Measurements from ENCODE around the gene ASB12. TPM values are rescaled to one million over a fixed set of nuclear protein-coding genes. Genes with fewer than 3 reads are reported as not detected.
A peak's percentile ranks its signal among the peaks of the same experiment; 100 is the strongest.
"Not testable (repeated sequence)": the region's sequence is repeated elsewhere in the genome, so short reads cannot be mapped to it uniquely, and the experiment has no call there.

The ASB12 gene
- total and polyA plus RNA-seq, 2 of the 13 experiments (the other 11 are each of a cell fraction or from before 2014, with no cell fraction given): 0.05 TPM; not detected in 1

DNA sequence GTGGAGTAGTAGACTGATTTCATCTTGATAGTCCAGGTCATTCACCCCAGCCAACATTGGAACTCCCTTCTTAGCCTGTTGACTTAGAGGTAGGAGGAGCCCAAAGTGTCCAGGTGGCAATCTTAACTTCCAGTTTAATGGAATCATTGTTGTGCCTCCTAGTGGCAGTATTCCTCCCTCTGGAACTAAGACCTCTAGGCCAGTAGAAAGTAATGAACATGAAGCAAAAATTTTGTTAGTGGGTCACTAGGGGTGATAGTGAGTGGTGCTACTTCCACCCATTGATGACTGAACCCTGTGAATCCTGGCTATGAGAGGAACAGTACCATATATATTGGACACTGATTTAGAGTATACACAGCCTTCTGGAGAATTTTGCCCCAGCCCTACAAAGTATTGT lies 16.4 kb downstream of the ASB12 start:
- ATAC-seq (peak; percentile 52; the same call in 1 of the 3 replicates), FAIRE-seq (peak; percentile 36)
- H3K9me3 ChIP-seq (ENCODE audit: low read length); H3K27ac ChIP-seq (ENCODE audit: extremely low read length, insufficient read depth, low read length); H3K27me3 ChIP-seq (ENCODE audit: control insufficient read depth in 1 of 2, insufficient read depth in 2 of 2, low read length in 2 of 2); H3K4me2 ChIP-seq (ENCODE audit: low read depth, low read length); H3K9ac ChIP-seq (ENCODE audit: insufficient read depth, low read depth, low read length); H3K79me2 ChIP-seq (ENCODE audit: insufficient read depth, low read length); BruUV-seq (replicated peaks); H3K4me3 ChIP-seq (replicated peaks in 1 of 3; ENCODE audit: insufficient read depth in 1 of 3, low read depth in 2 of 3, low read length in 3 of 3); CTCF ChIA-PET (ENCODE audit: low intra/inter-chr PET ratio, low total read pairs); in situ Hi-C loops (cut with HindIII; ENCODE audit: extremely low pct_ligation_motif_present, low pct_unique_long_range_greater_than_20kb); H3K36me3 ChIP-seq (replicated peaks in 1 of 2; ENCODE audit: control insufficient read depth in 1 of 2, insufficient read depth in 2 of 2, low read length in 2 of 2); H3K4me1 ChIP-seq (ENCODE audit: insufficient read depth, low read length); POLR2A ChIA-PET; H4K20me1 ChIP-seq (ENCODE audit: insufficient read depth, low read length); H2AFZ ChIP-seq (ENCODE audit: low read length); DNase-seq (ENCODE audit: low spot score): not testable (repeated sequence)
- TF ChIP-seq STAG1 (CRISPR knock-in tag; IDR thresholded peaks at IDR 0.05): peak; percentile 17; the same call in 1 of the 2 replicates
- intact Hi-C loops (cut with micrococcal nuclease; ENCODE audit: unreplicated experiment): loop anchor here (1.0 kb wide), 1 partner anchor 121 kb away; no protein-coding TSS in a partner anchor

DNA sequence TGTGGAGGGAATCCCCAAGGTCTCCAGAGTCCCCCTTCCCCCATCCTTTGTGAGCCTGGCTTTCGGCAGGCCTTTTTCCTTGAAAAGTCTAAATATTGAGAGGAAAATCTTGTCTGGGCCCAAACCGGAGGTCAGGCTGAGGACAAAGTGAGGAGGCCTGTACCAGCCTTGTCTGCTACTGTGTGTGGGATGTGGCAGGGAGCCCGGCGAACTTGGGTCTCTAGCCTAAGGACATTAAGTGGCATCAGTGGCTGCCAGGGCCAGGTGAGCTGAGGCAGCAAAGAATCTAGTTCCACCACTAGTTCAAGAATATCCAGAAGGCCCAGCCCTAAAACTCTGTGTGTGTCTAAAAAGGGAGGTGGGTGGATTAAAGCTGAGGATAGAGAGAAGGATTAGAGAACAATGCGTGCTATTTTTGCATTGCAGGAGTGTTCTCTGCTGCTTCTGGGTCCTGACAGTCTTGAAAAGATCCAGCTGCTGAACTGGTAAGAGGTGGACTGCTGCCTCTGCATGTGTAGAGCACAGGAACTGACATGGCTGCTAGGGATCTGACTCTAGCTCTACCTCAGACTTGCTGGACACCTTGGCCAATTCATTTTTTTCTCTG lies 23.7 kb downstream of the ASB12 start:
- intact Hi-C loops (cut with micrococcal nuclease; ENCODE audit: unreplicated experiment) (loop anchor here (2.0 kb wide), 2 partner anchors 54 to 114 kb away; no protein-coding TSS in a partner anchor), in situ Hi-C loops (cut with HindIII; ENCODE audit: extremely low pct_ligation_motif_present, low pct_unique_long_range_greater_than_20kb) (no loop called here)
- Histone ChIP-seq H3K27me3 (ENCODE audit: control insufficient read depth in 1 of 2, insufficient read depth in 2 of 2, low read length in 2 of 2) (no peaks in the 10 kb centered on the region; a peak in 1 of 5 replicates), H4K20me1 (ENCODE audit: insufficient read depth, low read length) (0 out of 2 replicates have a peak, but pooled peaks cover 2% of the 10 kb centered on the region), H3K36me3 (replicated peaks in 1 of 2; ENCODE audit: control insufficient read depth in 1 of 2, insufficient read depth in 2 of 2, low read length in 2 of 2) (no peaks in the 10 kb centered on the region), H3K27ac (ENCODE audit: extremely low read length, insufficient read depth, low read length) (peak overlapping the region; percentile 90), H3K4me1 (ENCODE audit: insufficient read depth, low read length) (peaks cover 18% of the 10 kb centered on the region), H3K9ac (ENCODE audit: insufficient read depth, low read depth, low read length) (peak overlapping the region; percentile 71), H3K9me3 (ENCODE audit: low read length) (no peaks in the 10 kb centered on the region), H3K4me2 (ENCODE audit: low read depth, low read length) (peak overlapping the region; percentile 82), H3K79me2 (ENCODE audit: insufficient read depth, low read length) (peaks cover 7% of the 10 kb centered on the region), H2AFZ (ENCODE audit: low read length) (peak overlapping the region; percentile 15), H3K4me3 (replicated peaks in 1 of 3; ENCODE audit: insufficient read depth in 1 of 3, low read depth in 2 of 3, low read length in 3 of 3) (peak overlapping the region; percentile 73 to 78 (median 74))
- no TSS peak for BruUV-seq (replicated peaks)
- FAIRE-seq: no peak
- POLR2A ChIA-PET: no interaction called here
- DNase-seq (ENCODE audit: low spot score): no peak
- WGBS (ENCODE audit: low lambda C conversion rate): 0% methylated on average over 3 of the region's 5 CpGs
- peak; percentile 26; the same call in 1 of the 2 replicates for TF ChIP-seq ZFY (CRISPR knock-in tag; IDR thresholded peaks at IDR 0.05)
- TF ChIP-seq, protein P1, sequence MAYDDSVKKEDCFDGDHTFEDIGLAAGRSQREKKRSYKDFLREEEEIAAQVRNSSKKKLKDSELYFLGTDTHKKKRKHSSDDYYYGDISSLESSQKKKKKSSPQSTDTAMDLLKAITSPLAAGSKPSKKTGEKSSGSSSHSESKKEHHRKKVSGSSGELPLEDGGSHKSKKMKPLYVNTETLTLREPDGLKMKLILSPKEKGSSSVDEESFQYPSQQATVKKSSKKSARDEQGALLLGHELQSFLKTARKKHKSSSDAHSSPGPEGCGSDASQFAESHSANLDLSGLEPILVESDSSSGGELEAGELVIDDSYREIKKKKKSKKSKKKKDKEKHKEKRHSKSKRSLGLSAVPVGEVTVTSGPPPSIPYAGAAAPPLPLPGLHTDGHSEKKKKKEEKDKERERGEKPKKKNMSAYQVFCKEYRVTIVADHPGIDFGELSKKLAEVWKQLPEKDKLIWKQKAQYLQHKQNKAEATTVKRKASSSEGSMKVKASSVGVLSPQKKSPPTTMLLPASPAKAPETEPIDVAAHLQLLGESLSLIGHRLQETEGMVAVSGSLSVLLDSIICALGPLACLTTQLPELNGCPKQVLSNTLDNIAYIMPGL (CRISPR knock-in tag; IDR thresholded peaks at IDR 0.05; ENCODE audit: borderline replicate concordance in 1 of 2, low read depth in 1 of 2): no peak
- ATAC-seq: no peak
- CTCF ChIA-PET (ENCODE audit: low intra/inter-chr PET ratio, low total read pairs): no interaction called here
